H9 (cell line): Measurements from ENCODE around the gene TAT. TPM values are rescaled to one million over a fixed set of nuclear protein-coding genes. Genes with fewer than 3 reads are reported as not detected.

Source experiments
- DNase-seq: peaks from one replicate; pipeline ENCODE4 v3.0.0-alpha.2; 2017
- H2AFZ ChIP-seq: one replicate; pipeline ENCODE4 v1.6.1; 2013; ENCODE audit warnings: mild to moderate bottlenecking, low read length, control low read depth, moderate library complexity
- H2AK5ac ChIP-seq: 2 replicates; pipeline ENCODE4 v1.6.1; 2013; ENCODE audit warnings: low read length, control low read depth, mixed read lengths; ENCODE audit not compliant: insufficient read length
- H2BK120ac ChIP-seq: one replicate; pipeline ENCODE4 v1.6.1; 2013; ENCODE audit warnings: low read depth, mild to moderate bottlenecking, low read length, control low read depth, inconsistent platforms; ENCODE audit not compliant: poor library complexity, severe bottlenecking
- H2BK12ac ChIP-seq: 2 replicates; pipeline ENCODE4 v1.6.1; 2013; ENCODE audit warnings: low read length, control low read depth, mixed read lengths, low read depth; ENCODE audit not compliant: insufficient read length
- H2BK15ac ChIP-seq: 2 replicates; pipeline ENCODE4 v1.6.1; 2013; ENCODE audit warnings: low read depth, low read length, control low read depth
- H2BK20ac ChIP-seq: one replicate; pipeline ENCODE4 v1.6.1; 2013; ENCODE audit warnings: low read depth, mild to moderate bottlenecking, low read length, control low read depth, inconsistent platforms; ENCODE audit not compliant: poor library complexity, severe bottlenecking
- H2BK5ac ChIP-seq: 2 replicates; pipeline ENCODE4 v1.6.1; 2013; ENCODE audit warnings: low read length, control low read depth, mixed read lengths; ENCODE audit not compliant: insufficient read length
- H3K14ac ChIP-seq: 2 replicates; pipeline ENCODE4 v1.6.1; 2013; ENCODE audit warnings: low read length, control low read depth; ENCODE audit not compliant: insufficient read depth
- H3K18ac ChIP-seq: 2 replicates; pipeline ENCODE4 v1.6.1; 2013; ENCODE audit warnings: low read depth, mild to moderate bottlenecking, mixed read lengths, low read length, control low read depth; ENCODE audit not compliant: insufficient read length
- H3K23ac ChIP-seq: 2 replicates; pipeline ENCODE4 v1.6.1; 2013; ENCODE audit warnings: low read length, control low read depth, mixed read lengths, low read depth; ENCODE audit not compliant: insufficient read length
- H3K23me2 ChIP-seq: 2 replicates; pipeline ENCODE4 v1.6.1; 2013; ENCODE audit warnings: low read depth, mild to moderate bottlenecking, mixed read lengths, low read length, control low read depth; ENCODE audit not compliant: insufficient read length, poor library complexity, severe bottlenecking
- H3K27ac ChIP-seq: 2 replicates; pipeline ENCODE4 v1.5.1; 2013; ENCODE audit warnings: low read length, control low read depth, mixed read lengths, low read depth; ENCODE audit not compliant: insufficient read length
- H3K27me3 ChIP-seq: 2 replicates; pipeline ENCODE4 v1.6.1; 2013; ENCODE audit warnings: low read length, control low read depth, inconsistent platforms; ENCODE audit not compliant: insufficient read depth
- H3K4ac ChIP-seq: 2 replicates; pipeline ENCODE4 v1.6.1; 2013; ENCODE audit warnings: low read depth, mild to moderate bottlenecking, control low read depth, inconsistent platforms, low read length, moderate library complexity
- H3K4me1 ChIP-seq: 2 replicates; pipeline ENCODE4 v1.6.1; 2013; ENCODE audit warnings: low read length, control low read depth, inconsistent platforms; ENCODE audit not compliant: insufficient read depth
- H3K4me2 ChIP-seq: 2 replicates; pipeline ENCODE4 v1.6.1; 2013; ENCODE audit warnings: low read length, control low read depth, mixed read lengths; ENCODE audit not compliant: insufficient read length, insufficient read depth
- H3K56ac ChIP-seq: 2 replicates; pipeline ENCODE4 v1.6.1; 2013; ENCODE audit warnings: low read depth, mild to moderate bottlenecking, mixed read lengths, low read length, control low read depth; ENCODE audit not compliant: insufficient read length
- H3K79me1 ChIP-seq: 2 replicates; pipeline ENCODE4 v1.6.1; 2013; ENCODE audit warnings: low read depth, mild to moderate bottlenecking, moderate library complexity, low read length, control low read depth, inconsistent platforms; ENCODE audit not compliant: insufficient read depth, poor library complexity, severe bottlenecking
- H3K79me2 ChIP-seq: 2 replicates; pipeline ENCODE4 v1.6.1; 2013; ENCODE audit warnings: low read length, control low read depth, inconsistent platforms; ENCODE audit not compliant: insufficient read depth
- H3K9ac ChIP-seq: 2 replicates; pipeline ENCODE4 v1.6.1; 2013; ENCODE audit warnings: low read length, control low read depth, mixed read lengths; ENCODE audit not compliant: insufficient read length; ENCODE audit errors: extremely low read depth
- H3K9me3 ChIP-seq: one replicate; pipeline ENCODE4 v1.6.1; 2013; ENCODE audit warnings: low read depth, low read length, inconsistent platforms; ENCODE audit not compliant: control insufficient read depth
- H3T11ph ChIP-seq: one replicate; pipeline ENCODE4 v1.6.1; 2013; ENCODE audit warnings: mild to moderate bottlenecking, low read length, control low read depth, inconsistent platforms
- H4K20me1 ChIP-seq: one replicate; pipeline ENCODE4 v1.6.1; 2013; ENCODE audit not compliant: control insufficient read depth, insufficient read length, insufficient read depth
- H4K5ac ChIP-seq: 2 replicates; pipeline ENCODE4 v1.6.1; 2013; ENCODE audit warnings: low read depth, mild to moderate bottlenecking, mixed read lengths, low read length, control low read depth; ENCODE audit not compliant: insufficient read length
- H4K8ac ChIP-seq: replicated peaks from 2 replicates; pipeline ENCODE4 v1.6.1; 2013; ENCODE audit warnings: low read length, control low read depth, mixed read lengths, low read depth; ENCODE audit not compliant: insufficient read length
- H4K91ac ChIP-seq: 2 replicates; pipeline ENCODE4 v1.6.1; 2013; ENCODE audit warnings: low read depth, mild to moderate bottlenecking, moderate library complexity, mixed read lengths, low read length, control low read depth; ENCODE audit not compliant: insufficient read length
- H3K27ac Mint-ChIP-seq, 3 experiments: 2 replicates in 2 of 3; 3 replicates in 1 of 3; pipeline ENCODE4 v1.8.0; 2020 to 2021; ENCODE audit warnings: mixed read lengths in 3 of 3, mild to moderate bottlenecking in 1 of 3, moderate library complexity in 1 of 3
- H3K27me3 Mint-ChIP-seq: 2 replicates; pipeline ENCODE4 v1.8.0; 2021; ENCODE audit warnings: low read depth, mild to moderate bottlenecking, moderate library complexity, mixed read lengths
- H3K36me3 Mint-ChIP-seq, 3 experiments: 2 replicates in 2 of 3; 3 replicates in 1 of 3; pipeline ENCODE4 v1.8.0; 2020 to 2021; ENCODE audit warnings: low read depth in 3 of 3, mixed read lengths in 3 of 3; ENCODE audit not compliant: insufficient read depth in 1 of 3
- H3K4me1 Mint-ChIP-seq, 2 experiments: 2 replicates each; pipeline ENCODE4 v1.8.0; 2020; ENCODE audit warnings: mixed read lengths in 2 of 2
- H3K4me3 Mint-ChIP-seq, 2 experiments: 2 replicates in 1 of 2; 3 replicates in 1 of 2; pipeline ENCODE4 v1.8.0; 2020 to 2021; ENCODE audit warnings: mild to moderate bottlenecking in 2 of 2, mixed read lengths in 2 of 2, moderate library complexity in 1 of 2
- H3K9me3 Mint-ChIP-seq, 2 experiments: 2 replicates in 1 of 2; 3 replicates in 1 of 2; pipeline ENCODE4 v1.8.0; 2020; ENCODE audit warnings: mild to moderate bottlenecking in 2 of 2, mixed read lengths in 2 of 2, moderate library complexity in 1 of 2
- CTCF ChIP-seq: fragments of 200-600 bp; sonication (generic); conservative IDR thresholded peaks from 3 replicates; pipeline ENCODE4 v1.8.0; 2021; ENCODE audit warnings: antibody characterized with exemption, mild to moderate bottlenecking
- WGBS: extraction: QIAGEN DNeasy Blood & Tissue Kit; methylation state at CpG from one replicate; pipeline ENCODE4 v1.1.7; 2013; ENCODE audit warnings: missing lambda C conversion rate, low lambda C conversion rate, mixed read lengths; ENCODE audit not compliant: insufficient read length; ENCODE audit errors: extremely low coverage; 5-methylcytosine and 5-hydroxymethylcytosine counted together
- total RNA-seq: library from RNA; stranded (reverse); gene quantifications from 2 replicates; pipeline ENCODE4 v1.2.1, GENCODE V29; 2021

Gene TAT
- total RNA-seq, 1 experiment from 2014 or later, result not detected

- Histone ChIP-seq H2BK15ac (no peak overlapping the region), H3K4me2 (no peak overlapping the region), H3K79me1 (no peaks in the 10 kb centered on the region), H2AFZ (no peak overlapping the region), H3K9ac (no peak overlapping the region), H3K9me3 (no peaks in the 10 kb centered on the region), H3K4ac (no peak overlapping the region), H3K27ac (no peak overlapping the region), H2BK5ac (no peak overlapping the region), H2BK120ac (no peak overlapping the region), H2BK20ac (no peak overlapping the region), H3T11ph (no peak overlapping the region), H4K91ac (no peak overlapping the region), H3K27me3 (no peaks in the 10 kb centered on the region), H4K5ac (no peak overlapping the region), H3K18ac (no peak overlapping the region), H3K56ac (no peak overlapping the region), H3K4me1 (no peaks in the 10 kb centered on the region), H2AK5ac (no peak overlapping the region), H4K8ac (no peak overlapping the region), H3K23ac (no peak overlapping the region), H3K23me2 (no peaks in the 10 kb centered on the region), H3K14ac (no peak overlapping the region), H4K20me1 (no peaks in the 10 kb centered on the region), H3K79me2 (no peaks in the 10 kb centered on the region), H2BK12ac (no peak overlapping the region)
- Mint-ChIP-seq H3K27ac (no peak overlapping the region), H3K9me3 (peaks cover 0 to 2% of the 10 kb centered on the region in 2 experiments; a peak in 1 of 5 replicates), H3K27me3 (peaks cover 26% of the 10 kb centered on the region), H3K4me3 (no peak overlapping the region), H3K4me1 (no peaks in the 10 kb centered on the region), H3K36me3 (no peaks in the 10 kb centered on the region; a peak in 1 of 7 replicates)
- WGBS, result no CpG with 5 or more reads among the region's 1 CpG
- DNase-seq, result no peak
- no peak for TF ChIP-seq CTCF
Observed at GRCh38 chr16:71555230-71555891, 21.5 kb downstream of the TAT start.
